Measurements from ENCODE around the gene SELENOV. TPM values are rescaled to one million over a fixed set of nuclear protein-coding genes. Genes with fewer than 3 reads are reported as not detected.

The SELENOV gene
- total and polyA plus RNA-seq, 4 donors: not detected

- TF ChIP-seq, protein P1, sequence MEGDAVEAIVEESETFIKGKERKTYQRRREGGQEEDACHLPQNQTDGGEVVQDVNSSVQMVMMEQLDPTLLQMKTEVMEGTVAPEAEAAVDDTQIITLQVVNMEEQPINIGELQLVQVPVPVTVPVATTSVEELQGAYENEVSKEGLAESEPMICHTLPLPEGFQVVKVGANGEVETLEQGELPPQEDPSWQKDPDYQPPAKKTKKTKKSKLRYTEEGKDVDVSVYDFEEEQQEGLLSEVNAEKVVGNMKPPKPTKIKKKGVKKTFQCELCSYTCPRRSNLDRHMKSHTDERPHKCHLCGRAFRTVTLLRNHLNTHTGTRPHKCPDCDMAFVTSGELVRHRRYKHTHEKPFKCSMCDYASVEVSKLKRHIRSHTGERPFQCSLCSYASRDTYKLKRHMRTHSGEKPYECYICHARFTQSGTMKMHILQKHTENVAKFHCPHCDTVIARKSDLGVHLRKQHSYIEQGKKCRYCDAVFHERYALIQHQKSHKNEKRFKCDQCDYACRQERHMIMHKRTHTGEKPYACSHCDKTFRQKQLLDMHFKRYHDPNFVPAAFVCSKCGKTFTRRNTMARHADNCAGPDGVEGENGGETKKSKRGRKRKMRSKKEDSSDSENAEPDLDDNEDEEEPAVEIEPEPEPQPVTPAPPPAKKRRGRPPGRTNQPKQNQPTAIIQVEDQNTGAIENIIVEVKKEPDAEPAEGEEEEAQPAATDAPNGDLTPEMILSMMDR (IDR thresholded peaks at IDR 0.05; ENCODE audit: control extremely low read depth, extremely low read depth): no peak
- no peak overlapping the region for H3K9ac ChIP-seq (ENCODE audit: insufficient read depth in 1 of 2, low read length in 2 of 2)
- no peaks in the 10 kb centered on the region for H3K27me3 ChIP-seq (ENCODE audit: control insufficient read depth in 3 of 3, insufficient read depth in 3 of 3, low read length in 2 of 3)
- H3K27ac ChIP-seq (ENCODE audit: low read depth in 1 of 2, low read length in 1 of 2): no peak overlapping the region
- H3K9me3 ChIP-seq (ENCODE audit: control insufficient read depth in 4 of 4, insufficient read depth in 3 of 4, low read length in 3 of 4): peaks cover 0 to 2% (median 0%) of the 10 kb centered on the region in 4 donors
- no peaks in the 10 kb centered on the region for H3K4me1 ChIP-seq (ENCODE audit: control insufficient read depth in 5 of 5, insufficient read depth in 5 of 5, low read length in 5 of 5)
- 48 to 52% methylated on average over 3 of the region's 3 CpGs for WGBS, 2 donors
- no peaks in the 10 kb centered on the region for H3K36me3 ChIP-seq (ENCODE audit: control insufficient read depth in 4 of 4, insufficient read depth in 4 of 4, low read length in 4 of 4)
- DNase-seq: no peak
- no peak for ATAC-seq (ENCODE audit: insufficient read depth, low FRiP score)
- H3K4me3 ChIP-seq: no peak overlapping the region
Observed at GRCh38 chr19:39566064-39566463, 51.1 kb downstream of the SELENOV start.

DNA sequence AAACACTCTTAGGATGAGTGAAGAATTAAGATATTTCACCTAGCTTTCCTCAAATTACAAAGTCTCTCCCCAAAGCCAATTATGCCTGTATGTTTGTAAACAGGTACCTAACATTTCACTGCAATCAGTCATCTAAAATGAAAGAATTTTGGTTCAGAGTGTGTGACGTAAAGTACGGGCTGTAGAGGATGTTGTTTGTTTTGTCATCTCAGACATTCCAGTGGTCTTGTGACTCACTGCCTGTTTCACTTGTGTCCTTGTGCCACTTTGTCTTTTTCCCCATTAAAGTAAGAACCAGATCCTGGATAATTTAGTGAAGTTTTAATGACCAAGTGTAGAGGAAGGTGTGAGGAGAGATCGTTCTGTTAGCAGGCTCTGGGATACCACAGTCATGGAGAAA is 53.7 kb downstream of the SELENOV start:
- Histone ChIP-seq H3K36me3 (ENCODE audit: control insufficient read depth in 4 of 4, insufficient read depth in 4 of 4, low read length in 4 of 4) (no peaks in the 10 kb centered on the region), H3K27me3 (ENCODE audit: control insufficient read depth in 3 of 3, insufficient read depth in 3 of 3, low read length in 2 of 3) (no peaks in the 10 kb centered on the region), H3K4me3 (no peak overlapping the region), H3K9ac (ENCODE audit: insufficient read depth in 1 of 2, low read length in 2 of 2) (no peak overlapping the region), H3K27ac (ENCODE audit: low read depth in 1 of 2, low read length in 1 of 2) (no peak overlapping the region), H3K4me1 (ENCODE audit: control insufficient read depth in 5 of 5, insufficient read depth in 5 of 5, low read length in 5 of 5) (no peaks in the 10 kb centered on the region), H3K9me3 (ENCODE audit: control insufficient read depth in 4 of 4, insufficient read depth in 3 of 4, low read length in 3 of 4) (peaks cover 0 to 2% (median 0%) of the 10 kb centered on the region in 4 donors)
- DNase-seq (no peak), ATAC-seq (ENCODE audit: insufficient read depth, low FRiP score) (no peak)
- WGBS, 2 donors: 41 to 64% methylated on average over 3 of the region's 3 CpGs
- TF ChIP-seq, protein P1 (IDR thresholded peaks at IDR 0.05; ENCODE audit: control extremely low read depth, extremely low read depth): no peak

Other genes with a start within 250 kb of the SELENOV start
- gene IFNL2, start 246.7 kb upstream of the SELENOV start, total RNA-seq: not detected
- not detected for gene IFNL2, start 246.7 kb upstream of the SELENOV start, polyA plus RNA-seq
- gene IFNL1, start 218.7 kb upstream of the SELENOV start, total RNA-seq: not detected
- gene IFNL1, start 218.7 kb upstream of the SELENOV start, polyA plus RNA-seq: under 1 TPM in 1 of 2 donors, not detected in 1; 0.17 TPM
- 1 to 10 TPM; 1.6 to 2.2 TPM for gene LRFN1, start 194.3 kb upstream of the SELENOV start, total RNA-seq
- 1 to 10 TPM; 1.2 to 3.6 TPM for gene LRFN1, start 194.3 kb upstream of the SELENOV start, polyA plus RNA-seq
- gene GMFG, start 179.1 kb upstream of the SELENOV start, total RNA-seq: 100 to 1,000 TPM in 1 of 2 donors, 10 to 100 TPM in 1; 38.4 to 110 TPM
- gene GMFG, start 179.1 kb upstream of the SELENOV start, polyA plus RNA-seq: 100 to 1,000 TPM; 192 to 317 TPM
- 10 to 100 TPM; 77.6 to 91.1 TPM for gene SAMD4B, start 172.7 kb upstream of the SELENOV start, total RNA-seq
- gene SAMD4B, start 172.7 kb upstream of the SELENOV start, polyA plus RNA-seq: 100 to 1,000 TPM in 1 of 2 donors, 10 to 100 TPM in 1; 82.5 to 103 TPM
- 10 to 100 TPM; 24.8 to 32.9 TPM for gene PAF1, start 124.0 kb upstream of the SELENOV start, total RNA-seq
- 10 to 100 TPM; 35.1 to 41.8 TPM for gene PAF1, start 124.0 kb upstream of the SELENOV start, polyA plus RNA-seq
- gene MED29, start 123.8 kb upstream of the SELENOV start, total RNA-seq: 10 to 100 TPM; 16.5 to 36.3 TPM
- 10 to 100 TPM; 29.4 to 36.8 TPM for gene MED29, start 123.8 kb upstream of the SELENOV start, polyA plus RNA-seq
- gene ZFP36, start 108.3 kb upstream of the SELENOV start, total RNA-seq: 100 to 1,000 TPM in 1 of 2 donors, 10 to 100 TPM in 1; 41.2 to 170 TPM
- gene ZFP36, start 108.3 kb upstream of the SELENOV start, polyA plus RNA-seq: 100 to 1,000 TPM; 174 to 655 TPM
- gene PLEKHG2, start 102.5 kb upstream of the SELENOV start, total RNA-seq: 10 to 100 TPM; 33.4 to 52.7 TPM
- gene PLEKHG2, start 102.5 kb upstream of the SELENOV start, polyA plus RNA-seq: 10 to 100 TPM; 15.5 to 20.9 TPM
- gene RPS16, start 79.2 kb upstream of the SELENOV start, total RNA-seq: 1,000 to 10,000 TPM in 1 of 2 donors, 100 to 1,000 TPM in 1; 108 to 1,772 TPM
- 1,000 to 10,000 TPM; 2,468 to 3,242 TPM for gene RPS16, start 79.2 kb upstream of the SELENOV start, polyA plus RNA-seq
- gene SUPT5H, start 69.6 kb upstream of the SELENOV start, total RNA-seq: 100 to 1,000 TPM in 1 of 2 donors, 10 to 100 TPM in 1; 55.1 to 105 TPM
- 100 to 1,000 TPM in 1 of 2 donors, 10 to 100 TPM in 1; 71.0 to 127 TPM for gene SUPT5H, start 69.6 kb upstream of the SELENOV start, polyA plus RNA-seq
- gene TIMM50, start 34.3 kb upstream of the SELENOV start, total RNA-seq: 10 to 100 TPM; 47.5 to 57.8 TPM
- gene TIMM50, start 34.3 kb upstream of the SELENOV start, polyA plus RNA-seq: 10 to 100 TPM; 49.7 to 67.4 TPM
- gene DLL3, start 16.2 kb upstream of the SELENOV start, total RNA-seq: not detected
- under 1 TPM in 1 of 2 donors, not detected in 1; 0.07 TPM for gene DLL3, start 16.2 kb upstream of the SELENOV start, polyA plus RNA-seq
- gene EID2B, start 17.7 kb downstream of the SELENOV start, total RNA-seq: 1 to 10 TPM; 2.8 to 3.1 TPM
- 1 to 10 TPM; 2.1 to 5.2 TPM for gene EID2B, start 17.7 kb downstream of the SELENOV start, polyA plus RNA-seq
- gene EID2, start 25.0 kb downstream of the SELENOV start, total RNA-seq: 10 to 100 TPM; 11.8 to 13.1 TPM
- 10 to 100 TPM; 10.4 to 20.2 TPM for gene EID2, start 25.0 kb downstream of the SELENOV start, polyA plus RNA-seq
- not detected for gene LGALS13, start 87.4 kb downstream of the SELENOV start, total RNA-seq
- gene LGALS13, start 87.4 kb downstream of the SELENOV start, polyA plus RNA-seq: not detected
- not detected for gene LGALS16, start 140.8 kb downstream of the SELENOV start, total RNA-seq
- not detected for gene LGALS16, start 140.8 kb downstream of the SELENOV start, polyA plus RNA-seq
- not detected for gene LGALS14, start 189.3 kb downstream of the SELENOV start, total RNA-seq
- not detected for gene LGALS14, start 189.3 kb downstream of the SELENOV start, polyA plus RNA-seq
- gene CLC, start 222.9 kb downstream of the SELENOV start, total RNA-seq: 1 to 10 TPM in 1 of 2 donors, under 1 TPM in 1; 0.46 to 1.8 TPM
- 1 to 10 TPM in 1 of 2 donors, under 1 TPM in 1; 0.30 to 4.6 TPM for gene CLC, start 222.9 kb downstream of the SELENOV start, polyA plus RNA-seq